ENCODE measurements around the gene TTC16. TPM values are rescaled to one million over a fixed set of nuclear protein-coding genes. Genes with fewer than 3 reads are reported as not detected.

Gene TTC16, protein sequence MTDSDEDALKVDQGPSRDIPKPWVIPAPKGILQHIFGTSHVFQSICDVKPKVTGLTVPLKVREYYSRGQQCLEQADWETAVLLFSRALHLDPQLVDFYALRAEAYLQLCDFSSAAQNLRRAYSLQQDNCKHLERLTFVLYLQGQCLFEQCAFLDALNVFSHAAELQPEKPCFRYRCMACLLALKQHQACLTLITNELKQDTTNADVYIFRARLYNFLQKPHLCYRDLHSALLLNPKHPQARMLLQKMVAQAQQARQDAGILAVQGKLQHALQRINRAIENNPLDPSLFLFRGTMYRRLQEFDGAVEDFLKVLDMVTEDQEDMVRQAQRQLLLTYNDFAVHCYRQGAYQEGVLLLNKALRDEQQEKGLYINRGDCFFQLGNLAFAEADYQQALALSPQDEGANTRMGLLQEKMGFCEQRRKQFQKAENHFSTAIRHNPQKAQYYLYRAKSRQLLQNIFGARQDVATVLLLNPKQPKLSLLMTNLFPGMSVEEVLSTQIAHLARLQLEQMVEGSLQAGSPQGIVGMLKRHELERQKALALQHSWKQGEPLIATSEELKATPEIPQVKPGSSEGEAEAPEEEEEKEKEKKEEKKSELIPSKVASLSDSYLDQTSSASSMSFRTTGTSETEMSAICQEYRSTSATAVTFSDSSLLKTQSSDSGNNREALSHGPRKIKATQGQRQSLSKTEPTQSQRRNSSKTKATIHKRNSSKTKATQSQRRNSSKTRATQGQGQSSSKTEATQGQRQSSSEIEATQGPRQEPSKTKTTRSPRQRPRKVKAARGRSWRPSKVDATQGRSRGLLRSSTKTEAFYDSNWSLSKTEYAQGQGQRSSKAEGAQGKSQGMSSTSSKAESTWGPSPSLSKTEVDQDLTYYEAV
- polyA plus RNA-seq (2012; ENCODE audit: insufficient read depth, insufficient read length): 2.9 TPM

DNA sequence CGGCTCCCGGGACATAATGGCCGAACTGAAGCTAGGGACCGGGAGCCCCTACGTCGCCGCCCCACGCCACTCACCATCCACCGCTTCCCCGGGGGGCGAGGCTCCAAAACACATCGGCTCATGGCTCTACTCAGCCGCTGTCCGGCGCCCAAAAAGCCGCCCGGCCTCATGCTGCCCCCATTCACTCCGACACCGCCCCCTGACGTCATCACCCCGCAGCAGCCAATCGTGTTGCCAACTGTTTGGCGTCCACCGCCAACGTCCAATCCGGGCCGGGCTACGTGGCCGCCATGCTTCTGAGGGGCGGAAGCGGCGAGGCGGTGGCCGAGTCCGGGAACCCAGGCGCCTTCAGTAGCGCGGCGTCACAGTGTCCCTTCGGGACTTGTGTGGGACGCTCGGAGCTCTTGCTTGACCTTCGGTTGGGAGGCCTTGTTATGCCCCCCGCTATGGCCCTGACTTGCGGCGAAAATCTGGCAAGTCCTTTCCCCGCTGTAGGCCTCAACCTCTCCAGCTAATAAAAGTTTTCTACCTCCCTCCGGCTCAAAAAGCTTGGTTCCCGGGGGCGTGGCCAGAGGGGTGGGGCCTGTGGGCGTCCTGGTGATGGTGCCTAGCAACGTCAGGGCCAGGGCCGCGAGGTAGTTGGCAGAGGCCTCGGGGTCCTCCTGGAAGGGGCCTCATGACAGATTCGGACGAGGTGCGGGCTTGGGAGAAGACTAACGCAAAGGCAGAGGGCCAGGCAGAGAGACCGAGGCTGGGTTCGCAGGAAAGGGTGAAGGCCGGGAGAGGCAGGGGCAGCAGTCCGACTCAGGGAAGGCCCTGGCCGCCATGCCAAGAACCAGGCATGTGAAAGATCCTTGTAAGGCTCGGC is at the start of gene TTC16, which contains the start of gene PTRH1:
TTC16 (plus strand) TSS at position 610 of the 868 bp plus-strand sequence; CDS start at position 677, 67 bp downstream.
PTRH1 (minus strand) TSS at position 194 of the 868 bp plus-strand sequence; CDS start at position 170, 24 bp downstream.
- DNase-seq (ENCODE audit: low read depth, low spot score): peak; percentile 86
- H3K4me3 ChIP-seq (ENCODE audit: low read length): peak within 1 kb of the TSS; percentile 82

GRCh38 chr9:127667127-127667844 is 48.6 kb upstream of the TTC16 start:
- DNase-seq (ENCODE audit: low read depth, low spot score): no peak
- no peak overlapping the region for H3K4me3 ChIP-seq (ENCODE audit: low read length)

DNA sequence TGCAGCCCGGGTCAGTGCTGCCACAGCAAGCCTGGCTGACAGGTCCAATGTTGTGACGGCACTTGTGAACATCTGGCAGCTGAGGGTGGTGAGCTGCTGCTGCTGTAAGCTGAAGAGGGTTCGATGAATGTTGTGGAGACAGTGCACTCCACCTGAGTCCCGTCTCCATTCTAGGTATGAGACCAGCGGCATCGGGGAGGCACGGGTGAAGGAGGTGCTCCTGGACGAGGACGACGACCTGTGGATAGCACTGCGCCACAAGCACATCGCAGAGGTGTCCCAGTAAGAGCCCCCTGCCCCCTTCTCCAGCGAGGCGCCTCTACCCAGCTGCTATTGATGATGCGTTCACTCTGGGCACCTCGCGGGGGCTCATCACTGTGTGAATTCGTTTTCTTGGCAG is 48.0 kb upstream of the TTC16 start:
- DNase-seq (ENCODE audit: low read depth, low spot score): no peak
- H3K4me3 ChIP-seq (ENCODE audit: low read length): no peak overlapping the region

GRCh38 chr9:127673234-127673633 is 42.6 kb upstream of the TTC16 start:
- DNase-seq (ENCODE audit: low read depth, low spot score): no peak
- no peak overlapping the region for H3K4me3 ChIP-seq (ENCODE audit: low read length)

- DNase-seq (ENCODE audit: low read depth, low spot score): no peak
- no peak overlapping the region for H3K4me3 ChIP-seq (ENCODE audit: low read length)
Observed at GRCh38 chr9:127676638-127677037, 39.2 kb upstream of the TTC16 start.

DNA sequence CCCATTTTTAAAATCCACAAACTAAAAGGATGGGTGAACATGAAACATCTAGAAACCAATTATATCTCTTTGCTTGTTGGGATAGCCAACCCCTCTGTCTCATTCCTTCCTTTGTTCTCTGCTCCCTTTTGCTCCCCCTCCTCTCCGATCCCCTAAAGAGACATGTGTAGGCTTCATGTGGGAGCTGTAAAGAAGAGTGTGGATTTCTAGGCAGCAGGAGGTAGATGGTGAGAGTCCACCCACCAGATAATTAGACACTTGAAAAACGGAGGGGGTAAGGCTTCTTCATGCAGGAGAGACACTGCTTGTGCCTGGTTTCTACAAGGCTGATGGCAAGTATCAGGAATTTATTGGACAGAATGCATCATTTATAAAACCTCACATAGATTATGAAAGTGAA is 36.4 kb upstream of the TTC16 start:
- DNase-seq (ENCODE audit: low read depth, low spot score): no peak
- no peak overlapping the region for H3K4me3 ChIP-seq (ENCODE audit: low read length)

DNA sequence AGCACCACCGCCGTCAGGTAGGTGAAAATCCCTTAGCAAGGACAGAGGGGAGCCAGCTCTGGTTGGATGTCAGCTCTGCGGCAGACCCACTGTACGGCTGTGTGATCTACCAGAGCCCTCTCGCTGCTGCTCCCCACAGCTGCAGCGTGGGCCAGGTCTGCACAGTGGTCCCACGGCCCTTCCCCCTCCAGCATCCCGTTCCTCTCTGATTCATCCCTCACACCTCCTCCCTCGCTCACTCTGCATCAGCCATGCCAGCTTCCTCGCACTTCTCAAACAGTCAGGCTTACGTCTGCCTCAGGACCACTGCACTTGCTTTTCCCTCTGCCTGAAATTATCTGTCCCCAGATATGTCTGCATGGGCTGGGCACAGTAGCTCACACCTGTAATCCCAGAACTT is 35.7 kb upstream of the TTC16 start:
- H3K4me3 ChIP-seq (ENCODE audit: low read length): no peak overlapping the region
- DNase-seq (ENCODE audit: low read depth, low spot score): no peak

GRCh38 chr9:127680846-127681245 is 35.0 kb upstream of the TTC16 start:
- no peak for DNase-seq (ENCODE audit: low read depth, low spot score)
- no peak overlapping the region for H3K4me3 ChIP-seq (ENCODE audit: low read length)

DNA sequence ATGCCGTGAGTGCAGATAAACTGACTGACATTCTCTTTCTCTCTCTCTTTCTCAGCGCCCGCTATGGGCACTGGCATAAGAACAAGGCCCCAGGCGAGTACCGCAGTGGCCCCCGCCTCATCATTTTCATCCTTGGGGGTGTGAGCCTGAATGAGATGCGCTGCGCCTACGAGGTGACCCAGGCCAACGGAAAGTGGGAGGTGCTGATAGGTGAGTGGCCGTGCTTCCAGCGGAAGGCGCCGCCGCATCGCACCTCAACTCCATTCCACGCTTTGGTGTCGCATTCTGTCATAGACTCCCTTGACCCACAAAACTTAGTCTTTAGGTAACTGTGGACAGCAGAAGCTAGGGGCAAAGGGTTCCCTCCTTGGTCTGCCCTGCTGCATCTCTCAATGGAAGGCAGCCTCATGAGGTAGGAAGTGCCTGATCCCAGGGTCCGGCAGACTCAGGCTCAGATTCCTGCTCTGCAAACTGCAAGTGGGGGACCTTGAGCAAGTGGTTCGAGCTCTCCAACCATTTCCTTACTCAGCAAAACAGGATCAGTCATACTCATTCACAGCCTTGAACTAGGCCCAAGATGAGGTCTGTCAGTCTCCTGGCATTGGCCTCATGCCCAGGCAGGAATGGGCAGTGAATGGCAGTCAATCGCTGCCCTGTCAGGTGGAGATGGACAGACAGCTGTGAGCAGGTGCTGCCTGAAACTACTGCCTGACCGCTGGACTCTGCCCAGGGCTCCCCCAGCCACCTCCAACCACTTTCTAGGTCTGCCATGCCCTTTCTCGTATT is 33.3 kb upstream of the TTC16 start:
- H3K4me3 ChIP-seq (ENCODE audit: low read length): no peak overlapping the region
- DNase-seq (ENCODE audit: low read depth, low spot score): no peak

DNA sequence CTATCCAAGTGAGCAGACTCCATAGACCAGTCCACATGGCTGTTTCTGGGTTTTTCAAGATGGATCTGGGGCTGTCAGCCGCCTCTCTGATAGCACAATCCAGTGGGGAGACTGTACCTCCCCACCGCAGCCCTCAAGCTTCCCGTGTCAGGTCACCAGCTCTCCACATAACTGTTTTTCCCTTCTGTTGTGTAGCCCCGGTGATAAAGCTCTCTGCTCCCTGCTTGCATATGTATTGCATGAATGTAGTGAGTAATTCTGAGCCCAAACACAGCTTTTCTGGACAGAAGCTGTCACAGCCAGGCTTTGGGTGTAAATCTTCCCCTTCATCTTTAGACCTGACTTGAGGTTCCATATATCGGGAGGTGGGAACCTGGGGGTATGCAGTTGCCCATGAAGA is 32.2 kb upstream of the TTC16 start:
- H3K4me3 ChIP-seq (ENCODE audit: low read length): no peak overlapping the region
- no peak for DNase-seq (ENCODE audit: low read depth, low spot score)

- H3K4me3 ChIP-seq (ENCODE audit: low read length): no peak overlapping the region
- no peak for DNase-seq (ENCODE audit: low read depth, low spot score)
Observed at GRCh38 chr9:127684576-127684975, 31.3 kb upstream of the TTC16 start.

GRCh38 chr9:127686461-127687393 is 29.2 kb upstream of the TTC16 start:
- no peak for DNase-seq (ENCODE audit: low read depth, low spot score)

GRCh38 chr9:127689329-127690000 is 26.4 kb upstream of the TTC16 start:
- DNase-seq (ENCODE audit: low read depth, low spot score): no peak
- no peak overlapping the region for H3K4me3 ChIP-seq (ENCODE audit: low read length)

More at GRCh38 chr9:127686461-127687393, 29.2 kb upstream of the TTC16 start:
- H3K4me3 ChIP-seq (ENCODE audit: low read length): no peak overlapping the region

- no peak overlapping the region for H3K4me3 ChIP-seq (ENCODE audit: low read length)
Observed at GRCh38 chr9:127690735-127691134, 25.1 kb upstream of the TTC16 start.

GRCh38 chr9:127692071-127692470 is 23.8 kb upstream of the TTC16 start:
- DNase-seq (ENCODE audit: low read depth, low spot score): no peak
- no peak overlapping the region for H3K4me3 ChIP-seq (ENCODE audit: low read length)

More at GRCh38 chr9:127690735-127691134, 25.1 kb upstream of the TTC16 start:
- no peak for DNase-seq (ENCODE audit: low read depth, low spot score)

DNA sequence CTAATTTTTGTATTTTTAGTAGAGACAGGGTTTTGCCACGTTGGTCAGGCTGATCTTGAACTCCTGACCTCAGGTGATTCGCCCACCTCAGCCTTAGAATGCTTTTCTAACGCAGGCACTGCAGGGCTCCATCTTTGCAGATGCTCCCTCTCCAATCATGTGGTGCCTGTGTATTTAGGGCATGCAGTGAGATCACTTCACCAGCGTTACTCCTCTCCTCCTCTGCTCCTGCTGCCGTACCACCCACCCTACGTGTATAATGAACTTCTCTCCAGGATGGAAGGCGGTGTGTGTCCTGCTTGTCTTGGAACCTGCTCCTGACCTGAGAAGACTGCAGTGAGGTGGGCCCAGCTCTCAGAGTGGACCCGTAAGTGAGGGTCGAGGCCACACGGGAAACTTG is 22.7 kb upstream of the TTC16 start:
- H3K4me3 ChIP-seq (ENCODE audit: low read length): no peak overlapping the region
- no peak for DNase-seq (ENCODE audit: low read depth, low spot score)
